HG03196 (cell line): ENCODE data around the gene TUBG1.
"Not testable (repeated sequence)": the region's sequence is repeated elsewhere in the genome, so short reads cannot be mapped to it uniquely, and the experiment has no call there.

ENCODE experiments used
- ATAC-seq: cut with Tn5 transposase; IDR thresholded peaks from one replicate; pipeline ENCODE4 v1.9.1; 2021; ENCODE audit not compliant: unreplicated experiment

TUBG1 gene

GRCh38 chr17:42578282-42578869 is 31.1 kb upstream of the TUBG1 start:
- peak; percentile 62 for ATAC-seq

GRCh38 chr17:42579794-42580551 is 29.5 kb upstream of the TUBG1 start:
- no peak for ATAC-seq

GRCh38 chr17:42581744-42582270 is 27.7 kb upstream of the TUBG1 start:
- ATAC-seq: no peak

- ATAC-seq: no peak
These were observed 24.6 kb upstream of the TUBG1 start for GRCh38 chr17:42584880-42585279.

- ATAC-seq: no peak
These were observed 24.1 kb upstream of the TUBG1 start for GRCh38 chr17:42585353-42585752.

- ATAC-seq: no peak
These were observed 22.8 kb upstream of the TUBG1 start for GRCh38 chr17:42586514-42587230.

GRCh38 chr17:42590886-42591285 is 18.6 kb upstream of the TUBG1 start:
- ATAC-seq: no peak

GRCh38 chr17:42591411-42591810 is 18.1 kb upstream of the TUBG1 start:
- ATAC-seq: no peak

GRCh38 chr17:42596386-42596785 is 13.1 kb upstream of the TUBG1 start:
- no peak for ATAC-seq

GRCh38 chr17:42598905-42599304 is 10.6 kb upstream of the TUBG1 start:
- ATAC-seq: no peak

GRCh38 chr17:42603318-42603717 is 6.2 kb upstream of the TUBG1 start:
- no peak for ATAC-seq

- ATAC-seq: no peak
These were observed 1.7 kb upstream of the TUBG1 start for GRCh38 chr17:42607769-42608168.

- ATAC-seq: peak; percentile 31
These were observed 940 bp upstream of the TUBG1 start for GRCh38 chr17:42608305-42609181.

GRCh38 chr17:42609814-42610801 is 625 bp downstream of the TUBG1 start:
- ATAC-seq: not testable (repeated sequence)

- ATAC-seq: no peak
These were observed 2.5 kb downstream of the TUBG1 start for GRCh38 chr17:42612013-42612412.

- no peak for ATAC-seq
These were observed 4.3 kb downstream of the TUBG1 start for GRCh38 chr17:42613699-42614295.

GRCh38 chr17:42617956-42618431 is 8.5 kb downstream of the TUBG1 start:
- ATAC-seq: peak; percentile 26

- peak; percentile 67 for ATAC-seq
These were observed 9.1 kb downstream of the TUBG1 start for GRCh38 chr17:42618442-42619150.
